GM18858 (cell line): ENCODE measurements around the gene AGTPBP1.
A peak's percentile ranks its signal among the peaks of the same experiment; 100 is the strongest.
"Not testable (repeated sequence)": the region's sequence is repeated elsewhere in the genome, so short reads cannot be mapped to it uniquely, and the experiment has no call there.

Experiments used
- ATAC-seq: cut with Tn5 transposase; IDR thresholded peaks from one replicate; pipeline ENCODE4 v1.9.1; 2021; ENCODE audit not compliant: unreplicated experiment

The AGTPBP1 gene

DNA sequence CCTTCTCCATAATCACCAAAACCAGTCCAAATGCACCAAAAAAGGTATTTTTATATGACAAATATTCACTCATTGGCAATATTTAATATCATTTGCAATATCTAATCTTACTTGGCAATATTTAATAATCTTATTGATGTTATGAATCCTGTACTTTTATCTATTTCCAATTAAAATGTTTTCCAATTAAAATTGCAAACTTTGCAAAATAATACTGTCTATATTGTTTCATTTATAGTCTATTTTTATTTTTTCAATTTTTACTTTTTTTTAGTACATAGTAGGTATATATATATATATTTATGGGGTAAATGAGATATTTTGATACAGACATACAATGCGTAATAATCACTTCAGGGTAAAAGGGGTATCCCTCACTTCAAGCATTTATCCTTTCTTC lies 109.9 kb downstream of the AGTPBP1 start:
- no peak for ATAC-seq

DNA sequence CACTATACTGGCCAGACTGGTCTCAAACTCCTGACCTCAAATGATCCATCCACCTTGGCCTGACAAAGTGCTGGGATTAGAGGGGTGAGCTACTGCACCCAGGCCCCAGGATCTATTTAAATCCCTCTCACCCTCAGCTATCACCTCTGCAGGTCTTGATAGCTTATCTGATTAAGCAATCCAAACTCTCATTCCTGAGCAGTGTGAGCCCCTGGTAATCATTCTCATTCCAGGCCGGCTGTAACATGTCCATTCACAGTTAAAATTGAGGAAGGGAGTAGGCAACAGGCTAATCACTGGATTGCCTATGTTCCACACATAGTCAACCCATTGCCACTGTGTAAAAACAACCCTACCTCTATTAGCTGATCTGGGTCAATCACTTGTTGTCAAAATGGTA lies 111.1 kb downstream of the AGTPBP1 start:
- no peak for ATAC-seq

DNA sequence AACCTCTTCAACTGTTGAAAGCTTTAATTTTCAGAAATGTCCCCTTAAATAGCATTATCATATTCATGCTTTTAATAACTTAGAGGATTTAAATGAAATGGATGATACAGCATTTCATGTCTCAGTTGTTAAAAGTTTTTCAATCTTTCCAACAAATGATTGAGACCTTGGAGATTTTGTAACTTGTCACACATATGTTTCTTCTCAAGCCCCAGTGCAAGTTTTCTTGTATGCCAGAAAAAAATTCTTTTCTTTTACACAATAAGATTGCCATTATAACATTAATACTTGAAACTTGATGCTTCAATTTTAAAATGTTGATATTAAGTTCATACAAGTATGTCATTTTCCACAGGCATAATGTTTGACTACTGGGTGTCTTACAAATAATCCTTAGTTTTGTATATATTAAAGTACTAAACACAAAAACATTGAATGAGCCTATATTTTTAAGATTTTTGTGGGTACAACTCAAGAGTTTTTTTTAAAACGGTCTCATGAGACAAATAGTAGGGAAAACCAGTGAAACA lies 124.5 kb downstream of the AGTPBP1 start:
- ATAC-seq, result no peak

DNA sequence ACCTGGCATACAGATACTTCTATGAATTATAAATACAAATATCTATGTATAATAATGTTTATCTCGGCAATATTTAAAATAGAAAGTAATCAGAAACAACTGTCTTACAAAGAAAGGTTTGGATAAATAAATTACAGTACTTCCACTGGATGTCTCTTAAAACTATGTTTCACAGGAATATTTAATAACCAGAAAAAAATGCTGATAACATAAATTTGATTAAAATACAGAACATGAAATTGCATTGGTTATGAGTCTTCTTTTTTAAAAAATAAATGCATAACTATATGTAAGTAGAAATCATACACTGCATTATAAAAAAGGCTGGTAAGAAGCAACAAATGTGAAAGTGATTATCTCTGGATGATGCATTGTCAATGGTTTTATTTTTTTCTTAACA lies 126.0 kb downstream of the AGTPBP1 start:
- no peak for ATAC-seq

DNA sequence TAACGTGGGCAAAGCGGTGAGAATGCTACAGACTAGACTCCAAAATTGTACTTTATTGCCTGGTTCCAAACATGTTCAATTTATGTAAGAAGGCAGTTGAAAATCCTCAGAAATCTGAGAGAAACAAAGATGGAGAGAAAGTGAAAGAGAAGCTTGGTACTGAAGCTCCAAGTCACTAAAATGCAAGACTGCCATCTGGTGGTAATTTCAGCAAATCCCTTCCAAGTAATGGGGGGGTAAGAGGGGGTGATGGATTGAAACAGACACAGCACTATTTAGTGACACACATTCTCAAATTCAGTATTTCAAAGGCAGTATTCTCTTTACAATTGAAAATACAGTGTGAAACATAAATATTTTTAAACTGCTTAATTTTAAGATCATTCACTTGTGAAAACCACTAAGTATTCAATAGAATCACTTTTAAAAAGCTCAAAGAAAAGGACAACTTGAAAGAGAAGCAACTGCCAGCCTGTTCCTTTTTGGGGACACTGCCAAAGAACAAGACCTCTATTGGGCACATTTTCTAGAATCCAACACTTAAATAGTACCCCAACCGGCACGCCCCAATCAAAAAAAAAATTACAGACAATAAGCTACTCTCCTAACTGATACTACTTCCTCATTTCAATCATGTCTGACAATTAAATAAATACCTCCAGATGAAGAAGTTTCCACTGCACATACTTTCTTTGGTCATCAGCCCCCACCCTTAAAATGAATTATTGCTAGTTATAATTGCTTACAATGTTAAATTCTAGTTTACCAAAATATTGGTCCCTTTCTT lies 131.5 kb downstream of the AGTPBP1 start:
- peak; percentile 85 for ATAC-seq

DNA sequence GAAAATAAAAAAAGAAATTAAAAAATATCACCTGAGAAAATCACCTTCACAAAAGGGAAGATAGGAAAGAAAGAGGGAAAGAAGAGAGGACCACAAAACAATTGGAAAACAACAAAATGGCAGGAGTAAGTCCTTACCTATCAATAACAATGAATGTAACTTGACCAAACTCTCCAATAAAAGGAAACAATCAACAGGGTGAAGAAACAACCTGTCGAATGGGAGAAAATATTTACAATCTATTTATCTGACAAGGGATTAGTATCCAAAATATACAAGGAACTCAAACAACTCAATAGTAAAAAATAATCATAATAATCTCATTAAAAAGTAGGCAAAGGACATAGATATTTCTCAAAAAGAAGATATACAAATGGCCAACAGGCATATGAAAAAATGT lies 135.8 kb downstream of the AGTPBP1 start:
- ATAC-seq, result no peak

DNA sequence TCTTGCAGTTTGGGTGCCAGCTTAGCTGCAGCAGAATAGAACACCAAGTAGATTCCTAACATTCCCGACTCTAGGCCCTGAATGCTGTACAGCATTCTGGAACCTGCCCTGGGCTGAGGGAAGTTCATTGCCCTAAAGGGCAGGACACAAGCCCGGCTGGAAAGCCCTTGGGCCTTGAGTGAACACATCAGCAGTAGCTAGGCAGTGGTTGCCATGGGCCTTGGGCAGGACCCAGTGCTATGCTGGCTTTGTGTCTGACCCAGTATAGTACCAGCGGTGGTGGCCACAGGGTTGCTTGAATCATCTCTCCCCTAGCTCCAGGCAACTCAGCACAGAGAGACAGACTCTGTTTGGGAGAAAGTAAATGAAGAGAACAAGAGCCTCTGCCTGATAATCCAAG lies 137.8 kb downstream of the AGTPBP1 start:
- ATAC-seq, result no peak

DNA sequence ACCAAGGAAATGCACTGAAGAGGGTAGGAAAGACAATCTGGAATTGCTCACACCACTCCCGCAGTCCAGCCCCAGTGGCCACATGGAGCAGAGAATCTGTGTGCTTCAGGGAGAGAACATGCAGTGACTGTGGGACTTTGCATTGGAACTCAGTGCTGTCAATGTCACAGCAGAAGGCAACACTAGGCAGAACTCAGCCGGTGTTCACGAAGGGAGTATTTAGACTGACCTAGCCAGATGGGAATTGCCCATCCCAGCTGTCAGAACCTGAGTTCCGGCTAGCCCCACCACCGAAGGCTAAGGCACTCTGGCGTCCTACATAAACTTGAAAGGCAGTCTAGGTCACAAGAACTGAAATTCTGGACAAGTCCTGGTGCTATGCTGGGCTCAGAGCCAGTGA lies 139.0 kb downstream of the AGTPBP1 start:
- ATAC-seq, result no peak

DNA sequence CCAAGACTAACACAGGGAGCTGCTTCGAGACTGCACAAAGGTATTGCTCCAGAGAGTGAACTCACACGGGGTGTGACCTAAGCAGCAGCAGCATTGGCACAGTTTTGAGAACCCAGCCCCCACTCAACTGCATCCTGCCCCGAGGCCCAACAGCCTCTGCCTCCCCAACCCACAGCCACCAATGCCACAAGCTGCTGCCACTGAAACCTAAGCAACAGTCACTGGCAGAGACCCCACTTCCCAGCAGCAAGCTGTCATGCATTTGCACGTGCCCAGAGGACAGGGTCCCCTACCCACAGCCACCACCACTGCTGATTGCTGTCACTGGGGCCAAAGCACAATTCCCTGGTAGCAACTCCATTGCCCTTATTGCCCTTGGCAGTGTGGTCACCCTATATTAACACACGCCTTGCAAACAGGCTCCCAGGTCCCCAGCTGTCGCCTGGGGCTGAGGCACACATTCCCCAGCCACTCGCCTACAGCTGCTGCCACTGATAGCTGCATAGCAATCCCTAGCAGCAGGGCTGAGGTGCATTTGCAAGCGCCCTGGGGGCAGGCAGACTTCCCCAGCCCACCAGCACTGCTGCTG lies 141.0 kb downstream of the AGTPBP1 start:
- ATAC-seq, result no peak

DNA sequence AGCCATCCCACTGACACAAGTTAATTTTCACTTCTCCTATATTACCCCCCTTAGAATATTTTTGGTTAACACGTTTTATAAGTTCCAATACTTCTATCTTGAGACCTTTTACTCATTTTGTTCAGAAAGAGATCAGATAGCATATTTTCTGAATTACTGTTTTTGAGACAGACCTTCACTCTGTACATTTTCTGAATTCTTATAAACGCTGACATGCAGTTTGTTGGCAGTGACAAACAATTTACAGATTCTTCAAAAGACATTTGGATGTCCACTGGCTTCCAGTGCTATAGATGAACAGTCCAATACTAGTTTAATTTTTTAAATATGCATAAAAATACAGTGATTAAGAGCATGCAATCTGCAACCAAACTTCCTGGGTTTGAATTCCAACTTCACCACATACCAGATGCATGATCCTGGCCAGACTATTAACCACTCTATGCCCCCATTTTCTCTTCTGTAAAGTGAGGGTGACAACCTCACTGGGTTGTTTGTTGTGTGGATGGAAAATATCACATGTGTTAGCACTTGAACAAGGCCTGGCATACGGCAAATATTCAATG lies 142.1 kb downstream of the AGTPBP1 start:
- no peak for ATAC-seq

DNA sequence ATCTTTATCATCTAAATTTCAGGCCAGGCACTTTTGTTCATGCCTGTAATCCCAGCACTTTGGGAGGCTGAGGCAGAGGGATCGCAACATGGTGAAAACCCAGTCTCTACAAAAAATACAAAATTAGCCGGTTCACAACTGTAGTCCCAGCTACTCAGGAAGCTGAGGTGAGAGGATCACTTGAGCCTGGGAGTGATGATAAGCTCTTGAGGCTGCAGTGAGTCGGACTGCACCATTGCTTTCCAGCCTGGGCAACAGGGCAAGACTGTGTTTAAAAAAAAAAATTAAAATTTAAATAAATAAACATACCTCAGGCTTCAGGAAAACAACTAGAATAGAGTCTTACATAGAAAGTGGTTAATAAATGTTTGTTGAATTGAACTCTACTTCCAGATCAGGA lies 147.4 kb downstream of the AGTPBP1 start:
- ATAC-seq, result no peak

DNA sequence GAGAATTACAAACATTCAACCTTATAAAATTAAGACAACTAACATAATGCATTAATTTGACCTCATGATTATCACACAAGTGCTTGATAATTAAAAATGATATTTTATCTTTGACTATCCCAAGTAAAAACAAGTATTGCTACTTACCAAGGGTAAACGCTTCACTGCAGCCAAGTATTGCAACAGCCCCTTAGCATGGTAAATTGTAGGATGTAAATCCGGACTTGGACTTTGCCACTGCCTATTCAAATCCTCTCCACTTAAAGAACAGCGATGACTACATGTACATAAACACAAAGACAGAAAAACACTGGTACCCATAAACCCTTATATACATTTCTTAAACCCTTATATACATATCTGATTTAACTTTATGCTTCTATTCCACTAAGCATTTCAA lies 155.1 kb downstream of the AGTPBP1 start:
- no peak for ATAC-seq

DNA sequence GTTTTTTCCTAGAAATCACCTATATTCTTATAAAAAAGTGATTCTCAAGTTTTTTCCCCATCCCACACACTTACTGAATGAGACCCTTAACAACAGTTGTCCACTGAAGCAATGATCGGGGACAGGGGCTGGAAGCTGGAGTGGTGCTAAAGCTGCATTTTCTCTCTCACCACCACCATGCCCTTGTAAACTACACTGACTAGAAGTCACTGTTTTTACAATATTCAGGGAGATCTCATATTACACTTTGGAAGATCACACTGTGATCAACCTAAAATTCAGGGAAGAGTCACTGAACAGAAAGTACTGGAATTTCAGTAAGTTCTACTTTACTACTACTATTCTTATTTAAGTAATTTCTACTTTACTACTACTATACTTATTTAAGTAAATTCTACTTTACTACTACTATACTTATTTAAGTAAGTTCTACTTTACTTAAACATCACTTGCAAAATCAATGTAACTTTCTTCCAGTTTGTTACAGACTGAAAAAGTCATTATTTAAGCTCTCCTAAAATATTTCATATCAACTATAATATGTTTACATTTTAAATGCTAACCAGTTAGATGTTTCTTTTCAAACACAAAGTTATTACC lies 164.3 kb downstream of the AGTPBP1 start:
- no peak for ATAC-seq

DNA sequence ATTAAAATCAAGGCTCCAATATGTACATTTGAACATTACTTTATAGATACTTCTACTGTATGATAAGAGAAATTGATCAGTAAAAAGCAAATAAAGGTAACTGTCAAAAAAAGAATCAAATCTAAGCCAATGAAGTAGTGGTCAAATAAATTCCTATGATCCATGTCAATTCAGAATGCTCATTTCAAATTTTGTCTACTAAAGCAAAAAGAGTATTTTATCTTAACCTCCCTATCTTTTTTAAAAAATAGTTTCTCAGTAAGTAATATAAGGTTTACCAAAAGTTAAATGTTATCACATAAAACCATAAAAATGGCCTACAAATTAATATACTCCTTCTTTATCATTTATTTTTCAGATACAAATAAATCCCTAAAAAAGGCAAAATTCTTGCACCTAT lies 165.9 kb downstream of the AGTPBP1 start:
- ATAC-seq, result no peak

DNA sequence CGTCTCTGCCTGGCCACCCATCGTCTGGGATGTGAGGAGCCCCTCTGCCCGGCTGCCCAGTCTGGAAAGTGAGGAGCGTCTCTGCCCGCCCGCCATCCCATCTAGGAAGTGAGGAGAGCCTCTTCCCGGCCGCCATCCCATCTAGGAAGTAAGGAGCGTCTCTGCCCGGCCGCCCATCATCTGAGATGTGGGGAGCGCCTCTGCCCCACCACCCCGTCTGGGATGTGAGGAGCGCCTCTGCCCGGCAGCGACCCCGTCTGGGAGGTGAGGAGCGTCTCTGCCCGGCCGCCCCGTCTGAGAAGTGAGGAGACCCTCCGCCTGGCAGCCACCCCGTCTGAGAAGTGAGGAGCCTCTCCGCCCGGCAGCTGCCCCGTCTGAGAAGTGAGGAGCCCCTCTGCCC lies 168.2 kb downstream of the AGTPBP1 start:
- ATAC-seq, result not testable (repeated sequence)

DNA sequence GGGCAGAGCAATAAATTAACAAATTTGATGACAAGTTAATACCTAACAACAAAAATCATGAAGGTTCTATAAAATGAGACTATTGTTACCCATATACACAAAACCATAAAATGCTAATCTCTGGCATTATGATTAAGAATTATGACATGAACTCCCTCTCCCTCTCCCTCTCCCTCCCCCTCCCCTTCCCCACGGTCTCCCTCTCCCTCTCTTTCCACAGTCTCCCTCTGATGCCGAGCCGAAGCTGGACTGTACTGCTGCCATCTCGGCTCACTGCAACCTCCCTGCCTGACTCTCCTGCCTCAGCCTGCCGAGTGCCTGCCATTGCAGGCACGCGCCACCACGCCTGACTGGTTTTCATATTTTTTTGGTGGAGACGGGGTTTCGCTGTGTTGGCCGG lies 168.8 kb downstream of the AGTPBP1 start:
- ATAC-seq, result not testable (repeated sequence)

DNA sequence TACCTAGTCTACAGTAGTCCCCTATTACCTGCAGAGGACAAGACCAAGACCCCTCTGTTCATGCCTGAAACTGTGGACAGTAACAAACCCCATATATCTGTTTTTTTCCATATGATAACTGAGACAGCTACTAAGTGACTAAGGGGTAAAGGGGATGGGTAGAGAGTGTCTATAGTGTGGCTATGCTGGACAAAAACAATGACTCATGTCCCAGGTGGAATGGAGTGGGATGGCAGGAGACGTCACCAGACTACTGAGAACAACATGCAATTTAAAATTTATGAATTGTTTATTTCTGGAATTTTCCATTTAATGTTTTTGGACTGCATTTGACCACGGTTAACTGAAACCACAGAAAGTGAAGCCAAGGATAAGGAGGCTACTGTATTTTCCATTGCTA lies 171.8 kb downstream of the AGTPBP1 start:
- no peak for ATAC-seq

DNA sequence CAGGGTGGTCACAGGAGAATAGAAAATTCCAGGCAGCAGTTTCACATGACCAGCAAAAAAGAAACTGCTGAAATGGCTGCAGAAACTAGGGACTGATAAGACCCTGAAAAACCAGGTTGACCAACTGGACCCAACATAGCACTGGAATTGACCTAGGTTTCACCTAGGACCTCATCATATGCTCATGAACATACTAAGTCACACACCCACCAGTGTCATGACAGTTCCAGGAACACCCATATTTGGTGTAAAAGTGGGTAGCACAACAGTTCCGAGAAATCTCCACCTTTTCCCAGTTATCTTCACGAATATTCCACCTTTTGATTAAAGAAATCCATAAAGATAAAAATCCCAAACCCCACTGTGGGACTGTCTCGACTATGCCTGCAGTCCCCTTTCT lies 182.2 kb downstream of the AGTPBP1 start:
- ATAC-seq, result no peak

DNA sequence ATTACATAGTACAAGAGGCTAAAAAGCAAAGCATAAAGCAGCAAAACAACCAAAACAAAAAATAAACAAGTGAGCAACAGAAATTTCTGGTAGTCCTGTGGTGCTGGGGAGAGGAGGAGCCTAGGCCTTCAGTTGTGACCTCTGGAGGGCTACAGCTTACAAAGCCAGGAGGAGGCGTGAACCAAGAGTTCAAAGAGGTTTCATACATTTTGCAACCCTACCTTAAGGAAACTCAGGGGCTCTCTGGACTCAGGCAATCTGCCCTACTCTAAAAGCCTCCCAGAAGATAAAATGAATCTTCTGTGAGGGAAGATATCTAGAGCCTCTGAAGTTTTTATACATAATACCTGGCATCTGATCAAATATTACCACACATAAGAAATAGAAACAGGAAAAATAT lies 187.4 kb downstream of the AGTPBP1 start:
- no peak for ATAC-seq

DNA sequence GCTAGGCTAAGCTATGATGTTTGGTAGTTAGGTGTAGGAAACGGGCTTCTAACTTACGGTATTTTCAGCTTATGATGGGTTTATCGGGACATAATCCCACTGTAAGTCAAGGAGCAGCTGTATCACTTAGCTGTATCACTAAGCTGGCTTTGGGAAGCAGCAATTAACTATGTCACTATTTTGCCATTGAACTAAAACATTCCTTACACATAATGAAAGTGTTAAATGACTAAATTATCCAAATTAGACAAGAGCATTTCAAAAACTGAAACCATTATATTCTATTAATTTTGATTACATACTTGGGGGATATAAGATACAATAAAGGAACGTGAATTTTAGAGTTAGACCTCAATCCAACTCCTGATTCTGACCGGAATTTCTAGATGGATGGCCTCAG lies 188.3 kb downstream of the AGTPBP1 start:
- no peak for ATAC-seq

DNA sequence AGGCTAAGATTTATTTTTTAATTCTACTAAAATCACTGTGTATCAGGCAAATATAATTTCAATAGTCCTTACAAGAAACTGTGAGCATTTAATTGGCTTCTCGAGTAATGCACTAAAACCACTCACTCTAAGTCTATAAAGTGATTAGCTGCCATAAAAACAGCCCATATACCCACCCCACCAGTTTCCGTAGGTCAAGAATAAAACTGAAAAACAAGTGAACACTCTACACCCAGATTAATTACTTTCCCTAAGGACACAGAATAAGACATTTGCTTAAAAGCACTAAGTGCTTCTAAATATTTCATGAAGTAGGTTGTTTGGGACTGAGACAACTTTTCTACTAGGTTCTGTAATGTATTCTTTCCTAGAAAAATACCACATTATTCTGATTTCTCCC lies 194.2 kb downstream of the AGTPBP1 start:
- no peak for ATAC-seq

DNA sequence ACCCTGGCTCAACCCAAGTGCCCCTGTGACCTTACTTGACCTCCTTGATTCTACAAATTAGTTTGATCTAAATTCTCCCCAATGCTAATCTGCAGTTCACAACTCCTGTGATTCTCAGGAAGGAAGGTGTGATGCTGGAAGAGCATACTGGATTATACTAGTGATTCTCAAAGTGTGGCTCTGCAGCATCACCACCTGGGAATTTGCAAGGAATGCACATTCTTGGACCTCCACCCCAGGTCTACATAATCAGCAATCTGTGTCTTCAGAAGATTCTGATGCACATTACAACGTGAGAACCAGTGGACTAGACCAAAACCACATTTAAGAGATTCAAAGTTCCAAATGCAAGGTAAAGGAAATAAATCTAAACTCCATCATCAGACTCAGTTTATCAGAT lies 198.6 kb downstream of the AGTPBP1 start:
- no peak for ATAC-seq
